WTC11 (cell line): ENCODE measurements around the gene SLC12A8. TPM values are rescaled to one million over a fixed set of nuclear protein-coding genes. Genes with fewer than 3 reads are reported as not detected.

Experiments
- AR ChIP-seq: fragments of 250-450 bp; sonication (Bioruptor Pico); IDR thresholded peaks from 2 replicates; pipeline ENCODE4 v1.9.0; 2021; ENCODE audit warnings: mild to moderate bottlenecking
- ATF2 ChIP-seq: sonication (generic); formaldehyde crosslinking; IDR thresholded peaks from 2 replicates; pipeline ENCODE4 v1.8.1; 2022; ENCODE audit warnings: low read depth, missing genetic modification reagents, borderline replicate concordance
- CREB1 ChIP-seq: sonication (generic); formaldehyde crosslinking; IDR thresholded peaks from 2 replicates; pipeline ENCODE4 v1.8.0; 2023; ENCODE audit warnings: mild to moderate bottlenecking, missing genetic modification reagents
- ELF4 ChIP-seq: sonication (generic); formaldehyde crosslinking; IDR thresholded peaks from 2 replicates; pipeline ENCODE4 v1.8.1; 2022; ENCODE audit warnings: low read depth, mild to moderate bottlenecking, moderate library complexity, missing genetic modification reagents
- ESRRA ChIP-seq: sonication (generic); formaldehyde crosslinking; IDR thresholded peaks from 2 replicates; pipeline ENCODE4 v1.8.1; 2022; ENCODE audit warnings: mild to moderate bottlenecking, missing genetic modification reagents, borderline replicate concordance
- ETV6 ChIP-seq: sonication (generic); formaldehyde crosslinking; IDR thresholded peaks from 2 replicates; pipeline ENCODE4 v1.8.1; 2022; ENCODE audit warnings: mild to moderate bottlenecking, missing genetic modification reagents
- FOXP1 ChIP-seq: sonication (generic); formaldehyde crosslinking; IDR thresholded peaks from 2 replicates; pipeline ENCODE4 v1.8.0; 2022; ENCODE audit warnings: missing genetic modification reagents, mild to moderate bottlenecking, moderate library complexity, borderline replicate concordance
- GRHL2 ChIP-seq: fragments of 250-450 bp; sonication (Bioruptor Pico); IDR thresholded peaks from 2 replicates; pipeline ENCODE4 v1.8.0; 2022; ENCODE audit warnings: mild to moderate bottlenecking, moderate library complexity; ENCODE audit not compliant: insufficient replicate concordance, severe bottlenecking
- GTF2I ChIP-seq: fragments of 250-450 bp; sonication (Bioruptor Pico); conservative IDR thresholded peaks from 2 replicates; pipeline ENCODE4 v1.4.0; 2021; ENCODE audit warnings: mild to moderate bottlenecking
- JAZF1 ChIP-seq: fragments of 250-450 bp; sonication (Bioruptor Pico); IDR thresholded peaks from 2 replicates; pipeline ENCODE4 v1.9.0; 2021; ENCODE audit warnings: moderate library complexity, mild to moderate bottlenecking, inconsistent platforms
- JUN ChIP-seq: sonication (generic); formaldehyde crosslinking; IDR thresholded peaks from 2 replicates; pipeline ENCODE4 v1.8.0; 2023; ENCODE audit warnings: mild to moderate bottlenecking, missing genetic modification reagents
- KAT7 ChIP-seq: sonication (generic); formaldehyde crosslinking; IDR thresholded peaks from 2 replicates; pipeline ENCODE4 v1.8.1; 2023; ENCODE audit warnings: missing genetic modification reagents, mild to moderate bottlenecking, borderline replicate concordance
- MXD4 ChIP-seq: fragments of 250-450 bp; sonication (Bioruptor Pico); IDR thresholded peaks from 2 replicates; pipeline ENCODE4 v1.8.0; 2021; ENCODE audit warnings: mild to moderate bottlenecking, moderate library complexity, borderline replicate concordance
- MYBL2 ChIP-seq: sonication (generic); formaldehyde crosslinking; IDR thresholded peaks from 2 replicates; pipeline ENCODE4 v1.8.1; 2023; ENCODE audit warnings: mild to moderate bottlenecking, moderate library complexity, missing genetic modification reagents
- NR1H2 ChIP-seq: sonication (generic); formaldehyde crosslinking; IDR thresholded peaks from 2 replicates; pipeline ENCODE4 v1.9.0; 2021; ENCODE audit warnings: mild to moderate bottlenecking, moderate library complexity, missing genetic modification reagents
- PRDM15 ChIP-seq: sonication (generic); formaldehyde crosslinking; IDR thresholded peaks from 2 replicates; pipeline ENCODE4 v1.8.0; 2022; ENCODE audit warnings: missing genetic modification reagents
- PRRX2 ChIP-seq: fragments of 250-450 bp; sonication (Bioruptor Pico); IDR thresholded peaks from 2 replicates; pipeline ENCODE4 v1.8.0; 2021; ENCODE audit warnings: mild to moderate bottlenecking
- SMAD3 ChIP-seq: sonication (generic); formaldehyde crosslinking; IDR thresholded peaks from 2 replicates; pipeline ENCODE4 v1.8.0; 2022; ENCODE audit warnings: missing genetic modification reagents, mild to moderate bottlenecking, borderline replicate concordance
- SP1 ChIP-seq: sonication (generic); formaldehyde crosslinking; conservative IDR thresholded peaks from 2 replicates; pipeline ENCODE4 v1.8.1; 2022; ENCODE audit warnings: missing genetic modification reagents
- TCF7 ChIP-seq: sonication (generic); formaldehyde crosslinking; IDR thresholded peaks from 2 replicates; pipeline ENCODE4 v1.8.0; 2022; ENCODE audit warnings: mild to moderate bottlenecking, low read depth, missing genetic modification reagents, moderate library complexity
- TEAD1 ChIP-seq: sonication (generic); formaldehyde crosslinking; IDR thresholded peaks from 2 replicates; pipeline ENCODE4 v1.8.0; 2022; ENCODE audit warnings: mild to moderate bottlenecking, missing genetic modification reagents
- ZBTB21 ChIP-seq: sonication (generic); formaldehyde crosslinking; IDR thresholded peaks from 2 replicates; pipeline ENCODE4 v1.8.1; 2023; ENCODE audit warnings: mild to moderate bottlenecking, missing genetic modification reagents, borderline replicate concordance
- ZBTB43 ChIP-seq: sonication (generic); formaldehyde crosslinking; IDR thresholded peaks from 2 replicates; pipeline ENCODE4 v1.8.1; 2023; ENCODE audit warnings: mild to moderate bottlenecking, missing genetic modification reagents
- ZNF232 ChIP-seq: sonication (generic); formaldehyde crosslinking; IDR thresholded peaks from 2 replicates; pipeline ENCODE4 v1.8.0; 2022; ENCODE audit warnings: mild to moderate bottlenecking, missing genetic modification reagents
- ZNF423 ChIP-seq: fragments of 250-450 bp; sonication (Bioruptor Pico); IDR thresholded peaks from 2 replicates; pipeline ENCODE4 v2.1.2; 2022; ENCODE audit warnings: mild to moderate bottlenecking, moderate library complexity
- ZNF532 ChIP-seq: fragments of 250-450 bp; sonication (Bioruptor Pico); IDR thresholded peaks from 2 replicates; pipeline ENCODE4 v1.9.0; 2021; ENCODE audit warnings: mild to moderate bottlenecking, borderline replicate concordance
- ZNF671 ChIP-seq: fragments of 250-450 bp; sonication (Bioruptor Pico); IDR thresholded peaks from 2 replicates; pipeline ENCODE4 v1.8.0; 2021; ENCODE audit warnings: mild to moderate bottlenecking
- total RNA-seq: library from RNA; stranded (reverse); gene quantifications from 3 replicates; pipeline ENCODE4 v1.2.3, GENCODE V29; 2021

Gene SLC12A8
- total RNA-seq, 1 experiment from 2014 or later = 9.1 TPM

GRCh38 chr3:125120379-125121122 lies 92.0 kb downstream of the SLC12A8 start (continued):
- TF ChIP-seq ZNF532 (CRISPR knock-in tag) = no peak
- no peak for TF ChIP-seq SMAD3 (CRISPR knock-in tag)
- no peak for TF ChIP-seq NR1H2
- no peak for TF ChIP-seq MYBL2
- TF ChIP-seq CREB1 = 0 out of 2 replicates have a peak, but pooled peaks have one; percentile 24
- no peak for TF ChIP-seq ATF2 (CRISPR knock-in tag)
- TF ChIP-seq ZBTB21 (CRISPR knock-in tag) = no peak; the same call in 1 of the 2 replicates
- TF ChIP-seq KAT7 (CRISPR knock-in tag) = 0 out of 2 replicates have a peak, but pooled peaks have one; percentile 28
- TF ChIP-seq ZNF232 = peak; percentile 41; the same call in 1 of the 2 replicates
- peak; percentile 98 for TF ChIP-seq ZNF423 (CRISPR knock-in tag)
- 0 out of 2 replicates have a peak, but pooled peaks have one; percentile 19 for TF ChIP-seq ZBTB43 (CRISPR knock-in tag)
- no peak for TF ChIP-seq JAZF1 (CRISPR knock-in tag)
- TF ChIP-seq ZNF671 = no peak
- TF ChIP-seq PRRX2 (CRISPR knock-in tag) = no peak
- peak; percentile 92; the same call in 1 of the 2 replicates for TF ChIP-seq FOXP1 (CRISPR knock-in tag)
- no peak for TF ChIP-seq ELF4 (CRISPR knock-in tag)
- TF ChIP-seq GTF2I = no peak
- TF ChIP-seq AR (CRISPR knock-in tag) = no peak
- no peak for TF ChIP-seq GRHL2 (CRISPR knock-in tag)
- TF ChIP-seq MXD4 (CRISPR knock-in tag) = no peak
- TF ChIP-seq PRDM15 (CRISPR knock-in tag) = no peak
- peak; percentile 86 for TF ChIP-seq SP1 (CRISPR knock-in tag)
- no peak for TF ChIP-seq JUN (CRISPR knock-in tag)
- no peak for TF ChIP-seq TCF7 (CRISPR knock-in tag)
- 0 out of 2 replicates have a peak, but pooled peaks have one; percentile 25 for TF ChIP-seq ESRRA (CRISPR knock-in tag)
- TF ChIP-seq ETV6 (CRISPR knock-in tag) = peak; percentile 46
- TF ChIP-seq TEAD1 = peak; percentile 81; the same call in 1 of the 2 replicates
